GM18868 (cell line): ENCODE data around the gene SERPINA5.

Experiments
- ATAC-seq: cut with Tn5 transposase; IDR thresholded peaks from one replicate; pipeline ENCODE4 v1.9.1; 2021; ENCODE audit warnings: mild to moderate bottlenecking, moderate library complexity; ENCODE audit not compliant: unreplicated experiment

The SERPINA5 gene

GRCh38 chr14:94548999-94549985 lies 31.9 kb upstream of the SERPINA5 start:
- ATAC-seq = no peak

GRCh38 chr14:94550041-94550440 lies 31.2 kb upstream of the SERPINA5 start:
- no peak for ATAC-seq

GRCh38 chr14:94555991-94556390 lies 25.2 kb upstream of the SERPINA5 start:
- ATAC-seq = no peak

- no peak for ATAC-seq
Measured at GRCh38 chr14:94557327-94557726, 23.9 kb upstream of the SERPINA5 start.

- ATAC-seq = no peak
Measured at GRCh38 chr14:94558842-94559241, 22.4 kb upstream of the SERPINA5 start.

GRCh38 chr14:94559638-94560290 lies 21.5 kb upstream of the SERPINA5 start:
- no peak for ATAC-seq

- ATAC-seq = no peak
Measured at GRCh38 chr14:94560291-94560665, 20.9 kb upstream of the SERPINA5 start.

GRCh38 chr14:94560751-94561655 lies 20.2 kb upstream of the SERPINA5 start, which contains the start of gene SERPINA4:
Gene SERPINA4 (plus strand): TSS chr14:94561442. CDS start chr14:94563483, 2,041 bp downstream.
- no peak for ATAC-seq

GRCh38 chr14:94561656-94562010 lies 19.6 kb upstream of the SERPINA5 start:
- no peak for ATAC-seq

GRCh38 chr14:94562022-94562421 lies 19.2 kb upstream of the SERPINA5 start:
- ATAC-seq = no peak

GRCh38 chr14:94562941-94563883 lies 18.0 kb upstream of the SERPINA5 start:
- ATAC-seq = no peak

- ATAC-seq = no peak
Measured at GRCh38 chr14:94564381-94564780, 16.8 kb upstream of the SERPINA5 start.

- no peak for ATAC-seq
Measured at GRCh38 chr14:94568186-94568585, 13.0 kb upstream of the SERPINA5 start.

GRCh38 chr14:94569381-94570001 lies 11.7 kb upstream of the SERPINA5 start:
- ATAC-seq = no peak

GRCh38 chr14:94570002-94570400 lies 11.2 kb upstream of the SERPINA5 start:
- no peak for ATAC-seq

GRCh38 chr14:94570440-94570839 lies 10.8 kb upstream of the SERPINA5 start:
- no peak for ATAC-seq

GRCh38 chr14:94571395-94571794 lies 9.8 kb upstream of the SERPINA5 start:
- ATAC-seq = no peak

GRCh38 chr14:94571950-94572349 lies 9.3 kb upstream of the SERPINA5 start:
- no peak for ATAC-seq

GRCh38 chr14:94572637-94573303 lies 8.5 kb upstream of the SERPINA5 start:
- ATAC-seq = no peak
